HG02678 (cell line): ENCODE data around the gene C22orf39.

Experiments used
- ATAC-seq: cut with Tn5 transposase; IDR thresholded peaks from one replicate; pipeline ENCODE4 v1.9.1; 2021; ENCODE audit warnings: mild to moderate bottlenecking, moderate library complexity; ENCODE audit not compliant: unreplicated experiment

The C22orf39 gene

DNA sequence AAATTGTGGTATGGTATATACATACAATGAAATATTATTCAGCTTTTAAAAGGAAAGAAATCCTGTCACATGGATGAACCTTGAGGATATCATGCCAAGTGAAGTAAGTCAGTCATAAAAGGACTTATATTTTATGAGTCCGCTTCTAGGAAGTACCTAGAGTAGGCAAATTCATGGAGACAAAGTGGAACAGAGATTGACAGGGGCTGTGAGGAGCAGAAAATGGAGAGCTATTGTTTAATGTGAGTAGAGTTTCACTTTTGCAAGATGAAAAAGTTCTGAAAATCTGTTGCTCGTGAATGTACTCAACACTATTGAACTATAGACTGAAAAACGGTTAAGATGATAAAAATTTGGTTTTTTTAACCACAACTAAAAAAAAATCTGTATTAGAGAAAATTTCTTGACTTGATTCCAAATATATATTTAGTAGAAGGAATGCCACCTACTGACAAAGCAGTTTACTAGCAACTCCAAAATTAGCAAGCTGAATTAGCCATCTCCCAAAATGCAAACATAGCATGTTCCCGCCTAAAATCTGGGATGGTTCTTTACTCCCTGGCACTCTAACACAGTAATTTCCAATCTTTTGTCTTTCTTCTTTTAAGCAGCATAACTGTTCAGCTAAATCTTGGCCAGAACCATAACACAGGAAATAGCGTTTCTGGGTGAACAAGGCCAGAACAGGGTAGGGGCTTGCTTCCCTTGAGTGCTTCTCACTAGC lies 30.0 kb upstream of the C22orf39 start:
- no peak for ATAC-seq

DNA sequence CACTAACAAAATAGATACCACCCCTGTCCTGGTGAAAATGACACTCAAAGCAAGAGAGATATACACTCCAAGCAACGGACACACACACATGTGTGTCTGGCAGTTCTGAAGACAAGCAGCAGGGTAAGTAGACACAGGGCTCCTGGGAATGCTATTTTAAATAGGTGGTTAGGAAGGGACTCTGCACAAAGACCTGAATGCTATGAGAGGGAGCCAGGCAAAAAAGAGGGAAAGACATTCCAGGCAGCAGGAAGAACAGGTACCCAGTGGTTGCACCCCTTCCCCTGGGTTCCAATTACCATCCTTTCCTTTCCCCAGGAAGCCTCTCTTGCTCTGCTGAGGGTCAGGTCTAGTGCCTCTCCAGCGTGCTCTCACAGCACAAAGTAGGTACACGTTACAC lies 28.5 kb upstream of the C22orf39 start:
- ATAC-seq: no peak

DNA sequence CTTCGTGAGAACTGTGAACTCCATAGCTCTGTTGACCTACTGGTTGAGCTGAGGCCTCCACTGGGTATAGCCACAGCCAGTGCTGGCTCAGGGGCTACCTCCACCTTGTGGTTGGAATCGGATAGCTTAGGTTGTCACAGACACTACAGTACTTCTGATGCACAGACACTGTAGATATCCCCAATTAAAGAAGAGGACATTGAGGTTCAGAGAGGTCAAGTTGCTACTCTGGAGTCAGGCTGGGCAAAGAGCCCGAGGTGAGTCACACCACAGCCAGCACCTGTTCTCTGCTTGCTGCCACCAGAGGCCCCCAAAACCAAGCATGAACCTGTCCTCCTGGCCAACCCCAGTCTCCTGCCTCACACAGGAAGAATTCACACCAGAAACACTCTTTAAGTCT lies 26.1 kb upstream of the C22orf39 start:
- no peak for ATAC-seq

DNA sequence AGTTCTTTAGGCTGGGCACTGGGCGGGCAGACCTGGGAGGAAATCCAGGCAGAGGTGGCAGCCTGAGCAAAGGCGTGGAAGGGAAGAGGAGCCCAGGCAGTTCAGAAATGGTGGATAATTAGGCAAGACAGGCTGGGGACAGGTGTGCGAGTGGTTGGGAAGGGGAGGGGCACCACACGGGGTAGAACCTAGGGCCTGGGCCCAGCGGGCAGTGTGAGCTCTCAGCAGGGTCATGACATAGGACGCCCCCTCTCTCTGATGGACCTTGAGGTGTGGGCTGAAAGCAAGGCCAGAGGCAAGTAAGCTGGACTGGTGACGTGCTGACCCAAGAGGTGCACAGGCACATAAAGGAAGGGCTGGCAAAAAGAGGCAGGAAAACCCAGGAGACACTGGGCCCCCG lies 24.7 kb upstream of the C22orf39 start:
- ATAC-seq: no peak

DNA sequence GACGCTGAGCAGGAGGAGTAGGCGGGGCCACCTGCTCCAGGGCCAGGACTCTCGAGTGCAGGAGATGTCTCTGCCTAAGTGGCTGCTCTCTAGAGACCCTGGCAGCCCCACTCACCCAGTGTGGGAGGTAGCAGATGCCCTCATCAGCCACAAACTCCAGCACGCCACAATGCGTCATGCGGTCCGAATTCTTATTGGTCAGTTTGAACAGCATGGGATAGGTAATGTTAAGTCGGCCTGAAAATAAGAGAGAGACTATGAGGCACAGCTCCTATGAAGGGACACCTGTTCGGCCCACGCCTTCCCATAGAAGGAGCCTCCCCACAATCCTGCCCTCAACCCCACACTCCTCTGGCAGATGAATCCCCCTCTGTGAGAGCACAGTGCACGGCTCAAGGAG lies 24.1 kb upstream of the C22orf39 start:
- ATAC-seq: no peak

DNA sequence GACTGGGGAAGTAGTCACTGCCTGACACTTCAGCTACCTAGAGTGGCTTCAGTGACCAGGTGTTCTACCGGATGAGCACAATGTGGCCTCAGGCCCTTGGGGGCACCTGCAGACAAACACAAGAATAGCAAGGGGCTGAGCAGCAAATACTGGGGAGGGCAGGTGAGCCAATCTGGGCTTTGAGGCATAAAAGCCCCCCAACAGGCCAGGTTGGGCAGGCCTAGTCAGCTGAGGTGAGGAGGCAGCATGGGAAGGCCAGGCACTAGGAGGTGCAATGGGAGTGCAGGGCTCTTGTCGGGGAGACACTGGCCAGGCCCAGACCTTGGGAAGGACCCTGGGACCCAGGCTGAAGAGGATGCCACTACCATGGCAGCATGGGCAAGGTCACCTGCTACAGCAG lies 22.5 kb upstream of the C22orf39 start:
- no peak for ATAC-seq

DNA sequence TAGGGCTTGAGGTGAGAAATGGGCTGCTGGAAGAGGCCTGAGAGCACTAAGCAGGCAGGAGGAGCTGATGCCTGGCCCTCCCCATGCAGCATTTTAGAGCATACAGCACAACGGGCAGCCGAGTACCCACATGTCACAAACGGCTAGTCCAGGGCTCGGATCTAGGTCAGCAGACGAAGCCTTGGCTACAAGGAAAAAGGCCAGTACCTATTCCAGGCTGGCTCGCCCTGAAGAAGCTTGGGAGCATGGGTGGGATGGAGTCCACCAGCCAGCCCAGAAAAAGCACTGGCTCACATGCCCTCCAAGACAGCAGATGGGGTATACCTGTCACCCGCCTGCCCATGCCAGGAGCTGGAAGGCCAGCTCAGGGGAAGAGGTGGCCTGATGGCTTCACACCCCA lies 21.9 kb upstream of the C22orf39 start:
- ATAC-seq: no peak

DNA sequence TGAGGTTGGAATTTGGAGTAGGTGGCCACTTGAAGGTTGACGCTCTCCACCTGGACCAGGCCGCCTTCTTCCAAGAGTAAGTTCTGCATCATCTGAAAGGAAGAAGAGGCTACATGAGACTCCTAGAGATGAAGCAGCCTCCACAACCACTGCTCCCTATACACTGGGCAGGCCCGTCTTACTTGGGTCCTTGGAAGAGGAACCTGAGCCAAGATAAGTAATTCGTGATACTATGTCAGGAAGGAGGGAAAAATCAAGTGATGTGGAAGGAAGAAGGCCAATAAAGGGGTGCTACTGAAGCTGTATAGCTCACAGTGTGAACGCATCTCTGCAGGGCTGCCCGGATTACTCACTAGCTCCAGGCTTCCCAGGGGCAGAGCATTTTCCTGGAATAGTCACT lies 20.4 kb upstream of the C22orf39 start:
- no peak for ATAC-seq

DNA sequence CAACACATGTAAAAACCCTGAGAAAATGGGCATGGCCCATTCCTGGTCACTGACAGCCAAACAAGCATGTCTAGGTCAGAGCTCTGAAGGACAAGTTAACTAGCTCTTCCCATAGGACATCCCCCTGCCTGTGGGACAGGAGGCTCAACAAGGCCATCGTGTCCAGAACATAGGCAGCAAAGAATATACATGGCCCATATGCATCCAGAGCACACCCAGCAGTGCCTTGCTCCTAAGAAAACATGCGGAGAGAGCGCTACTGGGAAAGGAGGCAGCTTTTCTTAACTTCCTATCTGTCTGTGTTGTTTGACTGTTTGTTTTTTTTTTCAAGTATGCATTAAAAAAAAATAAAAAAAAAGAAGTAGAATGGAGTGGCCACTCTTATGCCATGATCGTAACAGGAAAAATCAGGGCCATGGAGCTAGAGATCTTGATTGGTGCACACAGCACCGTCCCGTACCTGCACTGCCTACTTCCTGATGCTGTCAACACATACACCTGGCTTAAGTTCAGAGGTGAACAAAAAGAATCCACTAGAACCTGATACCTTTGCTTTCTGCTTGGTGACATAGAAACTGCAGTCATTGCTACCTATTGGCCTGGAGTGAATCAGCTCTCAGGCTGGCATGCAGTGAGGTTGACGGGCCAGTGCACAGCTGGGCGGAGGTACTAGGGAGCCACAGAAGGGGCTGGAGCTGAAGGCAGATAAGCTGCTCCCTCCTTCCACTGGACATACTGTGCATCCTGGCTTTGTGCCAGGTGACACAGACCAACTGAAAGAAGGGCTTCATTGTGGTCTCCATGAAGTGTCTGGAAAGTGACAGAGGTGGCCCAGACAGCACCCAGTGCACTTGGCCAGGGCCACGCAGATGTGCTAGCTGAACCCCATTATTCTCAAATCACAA lies 19.6 kb upstream of the C22orf39 start:
- no peak for ATAC-seq

DNA sequence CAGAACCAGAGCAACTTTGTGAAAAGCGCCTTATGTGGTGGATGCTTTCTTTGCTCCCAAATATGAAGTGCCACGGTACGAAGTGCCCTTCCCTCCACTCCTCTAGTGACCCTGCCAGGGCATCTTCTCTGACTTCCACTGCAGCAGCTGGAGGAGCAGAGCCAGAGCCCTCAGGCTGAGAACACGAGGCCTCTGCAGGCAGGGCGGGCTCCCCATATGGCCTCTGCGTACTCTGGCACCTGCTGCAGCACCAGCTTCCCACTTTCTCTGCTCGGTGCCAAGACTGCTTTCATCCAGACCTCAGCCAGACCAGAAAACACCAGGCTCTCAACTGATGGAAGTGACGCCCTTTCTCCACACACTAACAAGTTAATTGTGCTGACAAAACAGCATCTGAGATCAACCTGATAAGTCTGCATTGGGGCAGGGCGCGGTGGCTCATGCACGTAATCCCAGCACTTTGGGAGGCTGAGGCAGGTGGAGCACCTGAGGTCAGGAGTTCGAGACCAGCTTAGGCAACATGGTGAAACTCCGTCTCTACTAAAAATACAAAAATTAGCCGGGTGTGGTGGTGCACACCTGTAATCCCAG lies 18.7 kb upstream of the C22orf39 start:
- no peak for ATAC-seq

DNA sequence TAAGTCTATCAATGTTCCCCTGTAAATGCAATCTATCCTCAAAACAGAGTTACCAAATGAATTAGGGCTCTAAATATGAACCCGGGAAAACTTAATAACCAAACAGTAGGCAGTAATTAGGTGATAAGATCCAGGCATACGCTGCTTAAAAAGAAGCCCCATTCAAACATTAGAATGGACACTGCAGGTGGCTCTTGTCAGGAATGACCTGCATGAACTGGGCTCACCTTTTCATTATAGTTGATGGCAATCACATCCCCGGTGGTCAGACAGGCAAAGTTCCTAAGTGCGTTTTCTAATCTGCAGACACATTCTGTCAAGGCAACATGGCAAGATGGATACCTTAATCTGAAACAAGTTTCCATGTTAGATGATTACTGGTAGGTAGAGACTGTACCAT lies 17.5 kb upstream of the C22orf39 start:
- no peak for ATAC-seq

DNA sequence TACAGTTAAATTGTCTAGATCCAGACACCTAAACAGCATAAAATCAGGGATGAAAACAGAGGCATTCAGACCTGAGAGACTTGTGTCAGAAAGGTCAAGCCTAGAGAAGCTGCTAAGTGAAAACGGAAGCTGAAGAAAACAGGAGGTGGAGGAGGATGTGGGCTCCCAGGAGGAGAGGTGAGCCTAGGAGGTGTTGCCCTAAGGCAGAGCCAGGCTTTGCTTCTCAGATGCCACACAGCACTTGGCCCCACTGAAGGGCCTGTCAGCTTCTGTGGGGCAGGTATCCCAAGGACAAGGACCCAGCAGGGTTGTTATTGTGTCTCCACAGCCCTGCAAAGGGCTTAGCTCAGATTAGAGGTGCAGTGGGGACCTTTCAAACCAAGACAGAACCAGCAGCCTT lies 17.0 kb upstream of the C22orf39 start:
- no peak for ATAC-seq

DNA sequence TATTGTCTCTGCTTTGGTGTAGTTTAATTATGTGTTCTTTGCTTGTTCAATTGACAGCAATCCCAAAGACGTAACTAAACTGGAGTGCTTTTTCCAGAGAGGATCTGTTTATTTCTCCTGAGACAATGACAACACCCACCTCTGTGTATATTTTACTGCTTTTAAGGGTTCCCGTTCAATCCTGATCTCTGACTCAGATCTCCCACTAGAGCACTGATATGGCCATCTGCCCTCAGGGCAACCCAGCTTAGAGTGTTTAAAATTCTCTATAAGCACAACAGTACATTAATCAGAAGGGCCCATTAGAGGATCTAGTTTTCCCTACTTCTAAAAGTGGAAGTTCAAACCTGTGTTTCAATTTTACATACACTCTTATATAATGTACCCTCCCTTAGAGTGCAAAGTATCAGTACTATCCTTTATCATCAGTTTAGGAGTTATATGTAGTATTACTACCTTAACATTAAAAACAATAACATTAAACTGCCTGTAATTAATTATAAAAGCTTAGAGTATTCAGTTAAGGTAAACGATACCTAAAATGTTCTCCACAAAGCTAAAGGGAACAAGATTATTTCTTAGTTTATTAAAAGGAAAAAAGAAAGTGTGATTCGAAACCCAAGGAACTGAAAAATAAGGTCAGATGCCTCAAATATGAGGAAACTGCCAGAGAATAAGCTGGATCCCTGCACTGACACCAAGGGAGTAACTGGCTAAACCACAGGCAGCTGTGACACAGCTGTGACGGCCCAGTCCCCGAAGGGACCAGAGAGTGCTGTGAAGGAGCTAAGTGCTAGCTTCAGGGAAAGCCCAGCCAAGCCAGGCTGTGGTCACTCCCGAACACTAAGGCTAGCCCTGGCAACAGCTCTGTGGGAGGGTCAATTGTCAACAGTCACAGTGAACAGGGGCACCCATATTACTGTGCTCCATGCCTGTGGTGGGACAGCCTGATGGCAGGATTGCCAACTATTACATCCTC lies 16.3 kb upstream of the C22orf39 start:
- no peak for ATAC-seq

DNA sequence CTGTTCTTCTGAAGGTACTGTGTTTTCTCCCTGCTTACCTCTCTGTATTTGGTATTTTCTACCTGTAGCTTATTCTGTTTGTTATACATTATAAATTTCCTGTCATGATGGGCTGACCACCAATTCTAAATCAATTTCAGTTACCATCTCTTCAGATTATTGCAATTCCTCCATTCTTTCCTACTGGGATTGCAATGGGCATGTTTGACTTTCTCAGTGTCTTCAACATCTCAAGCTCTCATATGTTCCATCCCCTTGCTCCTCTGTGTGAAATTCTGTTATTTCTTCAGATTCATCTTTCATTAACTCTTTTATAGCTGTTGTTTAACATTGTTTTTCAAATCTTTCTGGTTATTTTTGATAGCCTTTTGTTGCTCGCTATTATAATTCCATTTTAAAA lies 15.5 kb upstream of the C22orf39 start:
- ATAC-seq: no peak

DNA sequence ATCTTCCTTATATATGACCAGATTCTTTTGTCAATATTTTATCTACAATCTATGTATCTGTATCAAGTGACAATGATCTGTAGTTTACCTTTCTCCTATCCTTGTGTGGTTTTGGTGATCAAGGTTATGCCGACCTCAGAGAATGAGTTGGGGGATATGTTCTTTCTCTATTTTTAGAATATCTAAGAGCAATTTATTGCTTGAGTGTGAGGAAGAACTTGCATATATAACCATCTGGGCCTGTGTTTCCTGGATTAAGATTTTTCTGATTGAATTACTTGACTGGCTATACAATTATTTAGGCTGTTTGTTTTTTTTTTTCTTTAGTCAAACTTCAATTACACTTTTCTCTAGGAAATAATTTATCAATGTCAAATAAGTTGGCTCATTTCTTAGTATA lies 14.0 kb upstream of the C22orf39 start:
- no peak for ATAC-seq

DNA sequence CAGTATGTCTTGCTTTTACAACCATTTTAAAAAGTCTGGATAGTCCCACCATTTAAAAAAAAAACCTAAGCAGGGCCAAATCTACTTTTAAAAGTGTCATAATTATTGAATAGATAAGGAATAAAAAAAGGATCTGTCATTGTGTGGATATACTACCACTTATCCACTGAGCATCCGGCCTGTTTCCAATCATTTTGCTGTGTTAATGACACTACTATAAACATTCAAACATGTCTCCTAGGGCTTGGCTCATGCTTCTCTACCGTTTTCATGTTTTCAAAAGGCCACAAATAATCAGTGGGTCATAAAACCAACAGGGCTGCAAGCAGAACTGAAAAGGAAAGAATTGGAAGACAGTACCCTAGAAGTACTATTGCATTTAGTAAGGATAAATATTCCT lies 12.5 kb upstream of the C22orf39 start:
- ATAC-seq: no peak

DNA sequence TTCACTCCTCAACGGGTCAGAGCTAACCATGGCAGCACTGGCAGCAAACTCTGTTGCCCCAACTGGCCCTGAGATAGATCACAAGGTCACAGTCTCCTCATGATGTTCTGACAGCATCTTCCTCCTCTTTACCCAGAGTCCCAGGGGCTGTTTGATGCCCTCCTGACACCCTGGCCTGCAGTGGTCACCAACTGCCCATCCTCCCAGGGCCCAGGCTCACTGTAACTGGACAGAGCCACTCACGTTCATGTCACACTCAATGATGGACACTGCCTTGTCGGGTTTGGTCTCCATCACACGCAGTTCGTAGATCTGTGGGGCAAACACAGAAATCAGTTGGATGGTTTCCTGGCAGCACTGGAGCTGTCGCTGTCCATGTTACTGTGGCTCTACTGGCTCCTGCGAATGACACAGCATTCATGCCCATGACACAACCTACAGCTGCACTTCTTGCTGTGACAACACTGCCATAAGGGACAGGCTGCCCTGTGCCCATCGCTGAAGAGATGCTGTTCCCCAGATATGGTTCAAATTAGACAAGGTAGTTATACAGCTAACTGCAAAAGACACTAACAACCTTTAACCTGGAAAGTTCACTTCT lies 10.4 kb upstream of the C22orf39 start:
- no peak for ATAC-seq

DNA sequence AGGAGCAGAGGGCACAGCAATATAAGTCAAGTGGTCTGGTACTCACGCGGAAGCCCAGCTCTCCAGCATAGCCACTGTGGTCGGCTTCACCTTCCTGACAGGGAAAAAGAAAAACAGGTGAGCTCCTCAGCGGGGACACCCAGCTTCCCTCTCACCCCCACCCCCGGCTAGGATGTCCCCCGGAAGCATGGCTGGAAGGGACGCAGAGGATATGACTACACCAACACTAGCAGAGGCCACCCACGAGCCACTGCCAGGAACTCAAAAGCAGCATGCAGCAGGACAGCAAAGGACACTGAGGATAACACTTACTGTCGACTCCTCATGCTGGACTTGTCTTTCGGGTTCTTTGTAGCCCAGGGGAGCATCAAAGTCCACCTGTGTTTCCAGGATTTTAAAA lies 9.0 kb upstream of the C22orf39 start:
- no peak for ATAC-seq

DNA sequence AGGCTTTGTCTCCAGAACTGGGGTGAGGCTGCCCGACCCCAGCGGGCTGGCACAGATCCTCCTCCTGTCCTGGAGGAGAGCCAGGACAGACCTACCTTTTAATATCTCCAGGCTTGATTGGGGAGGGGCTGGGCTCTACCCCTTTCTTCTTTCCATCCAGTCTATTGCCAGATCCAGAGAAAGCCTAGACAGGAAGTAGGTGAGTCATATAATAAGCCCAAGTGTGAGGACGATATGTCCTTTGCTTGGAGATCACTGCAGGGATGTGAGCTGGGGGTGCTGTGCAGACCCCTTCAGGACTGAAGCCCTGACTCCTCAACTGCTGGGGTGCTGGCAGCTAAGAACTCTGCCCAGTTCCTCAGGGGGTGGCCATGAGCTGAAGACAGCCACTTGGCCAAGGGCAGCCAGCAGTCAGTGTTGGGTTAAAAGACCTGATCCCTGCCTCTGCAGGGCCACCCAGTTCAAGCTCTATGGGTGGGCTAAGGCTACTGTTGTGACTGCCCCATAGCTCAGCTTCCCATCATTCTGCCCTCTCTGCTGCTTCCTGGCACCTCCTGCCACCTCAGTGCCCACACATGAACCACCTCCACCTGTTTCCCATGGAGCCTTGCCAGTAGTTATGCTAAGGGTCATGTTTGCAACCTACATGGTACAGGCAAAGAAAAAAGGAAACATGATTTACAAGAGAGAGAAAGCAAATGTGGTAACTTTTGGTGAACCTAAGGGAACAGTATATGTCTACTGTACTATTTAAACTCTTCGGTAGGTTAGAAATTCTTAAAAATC lies 8.3 kb upstream of the C22orf39 start:
- ATAC-seq: no peak

DNA sequence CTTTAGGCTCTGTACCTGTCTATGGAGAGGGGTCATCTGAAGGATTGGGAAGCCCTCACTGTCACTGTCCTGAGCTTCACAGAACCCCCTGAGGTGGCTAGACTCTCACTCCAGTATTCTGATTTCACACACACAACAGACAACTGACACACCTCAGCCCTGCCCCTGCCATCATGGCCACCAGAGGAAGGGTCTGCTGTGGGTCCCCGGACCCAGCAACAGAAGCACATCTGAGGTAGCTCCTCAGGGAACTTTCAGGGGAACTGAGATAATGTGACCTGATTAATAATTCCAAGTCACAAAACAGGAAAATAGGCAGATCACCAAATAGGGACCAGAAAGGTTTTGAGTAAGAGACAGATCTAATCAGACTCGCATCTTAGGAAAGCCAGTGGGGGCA lies 7.5 kb upstream of the C22orf39 start:
- no peak for ATAC-seq
